Activated CD4-positive, alpha-beta T cell treated with anti-CD3 and anti-CD28 coated beads, Interleukin-2, amount 50 U/mL, for 48 hours (primary cell): Measurements from ENCODE around the gene MAPK8.

Experiments used
- DNase-seq, 2 experiments: peaks; one replicate each; pipeline ENCODE4 v3.0.0-alpha.2; 2020

The MAPK8 gene

GRCh38 chr10:48423884-48424283, 117.4 kb downstream of the MAPK8 start:
- no peak for DNase-seq

GRCh38 chr10:48428896-48429295, 122.4 kb downstream of the MAPK8 start:
- DNase-seq = no peak

- DNase-seq = no peak
These were observed 122.8 kb downstream of the MAPK8 start for GRCh38 chr10:48429309-48429708.

GRCh38 chr10:48430402-48430993, 124.0 kb downstream of the MAPK8 start:
- DNase-seq = no peak

- DNase-seq = no peak
These were observed 125.4 kb downstream of the MAPK8 start for GRCh38 chr10:48431871-48432270.

- no peak for DNase-seq
These were observed 131.1 kb downstream of the MAPK8 start for GRCh38 chr10:48437546-48437945.

- DNase-seq = no peak
These were observed 132.6 kb downstream of the MAPK8 start for GRCh38 chr10:48439031-48439430.

GRCh38 chr10:48439581-48440041, 133.1 kb downstream of the MAPK8 start:
- no peak for DNase-seq

GRCh38 chr10:48440771-48441170, 134.3 kb downstream of the MAPK8 start:
- no peak for DNase-seq

- no peak for DNase-seq
These were observed 135.8 kb downstream of the MAPK8 start for GRCh38 chr10:48442090-48442808.

GRCh38 chr10:48442809-48443177, 136.3 kb downstream of the MAPK8 start:
- no peak for DNase-seq

- no peak for DNase-seq
These were observed 137.8 kb downstream of the MAPK8 start for GRCh38 chr10:48444266-48444665.

- DNase-seq = no peak
These were observed 138.7 kb downstream of the MAPK8 start for GRCh38 chr10:48444861-48445841.

- DNase-seq = no peak
These were observed 139.5 kb downstream of the MAPK8 start for GRCh38 chr10:48445932-48446331.

- no peak for DNase-seq
These were observed 140.3 kb downstream of the MAPK8 start for GRCh38 chr10:48446785-48447184.

GRCh38 chr10:48447356-48448215, 141.1 kb downstream of the MAPK8 start:
- no peak for DNase-seq

- DNase-seq = no peak
These were observed 142.3 kb downstream of the MAPK8 start for GRCh38 chr10:48448796-48449195.

- no peak for DNase-seq
These were observed 143.2 kb downstream of the MAPK8 start for GRCh38 chr10:48449501-48450232.

- no peak for DNase-seq
These were observed 143.8 kb downstream of the MAPK8 start for GRCh38 chr10:48450233-48450740.

GRCh38 chr10:48450741-48451466, 144.4 kb downstream of the MAPK8 start:
- DNase-seq = no peak
